B cell (primary cell): Measurements from ENCODE around the gene ITGB4.

Source experiments
- EZH2 ChIP-seq: IDR thresholded peaks from 2 replicates; pipeline ENCODE4 v1.6.1; 2012; ENCODE audit warnings: borderline replicate concordance, low read depth, mild to moderate bottlenecking, moderate library complexity, low read length; ENCODE audit not compliant: insufficient read depth, poor library complexity, severe bottlenecking
- TF ChIP-seq, protein P1 (sequence below): fragments of 200-600 bp; IDR thresholded peaks from one replicate; pipeline ENCODE4 v1.8.0; 2022; ENCODE audit warnings: antibody characterized with exemption, mild to moderate bottlenecking

DNA sequence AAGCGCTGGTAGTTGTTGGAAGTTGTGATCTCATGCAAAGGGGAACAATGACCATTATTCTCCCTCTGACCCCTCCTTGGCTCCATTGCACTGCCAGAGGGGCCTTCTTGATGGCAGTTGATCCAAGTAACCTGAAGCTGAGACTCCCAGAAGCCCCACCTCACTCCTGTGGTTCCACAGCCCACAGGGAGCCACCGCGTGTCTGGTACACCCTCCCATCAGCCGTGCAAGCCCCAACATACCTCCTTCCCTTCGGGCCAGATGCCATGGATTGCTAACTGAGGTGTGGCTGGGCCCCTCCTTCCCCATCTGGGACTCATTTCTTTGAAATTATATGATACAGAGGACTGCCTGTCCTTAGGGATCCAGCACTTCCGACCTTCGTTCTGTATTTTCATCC is 36.3 kb upstream of the ITGB4 start:
- TF ChIP-seq, protein P1, sequence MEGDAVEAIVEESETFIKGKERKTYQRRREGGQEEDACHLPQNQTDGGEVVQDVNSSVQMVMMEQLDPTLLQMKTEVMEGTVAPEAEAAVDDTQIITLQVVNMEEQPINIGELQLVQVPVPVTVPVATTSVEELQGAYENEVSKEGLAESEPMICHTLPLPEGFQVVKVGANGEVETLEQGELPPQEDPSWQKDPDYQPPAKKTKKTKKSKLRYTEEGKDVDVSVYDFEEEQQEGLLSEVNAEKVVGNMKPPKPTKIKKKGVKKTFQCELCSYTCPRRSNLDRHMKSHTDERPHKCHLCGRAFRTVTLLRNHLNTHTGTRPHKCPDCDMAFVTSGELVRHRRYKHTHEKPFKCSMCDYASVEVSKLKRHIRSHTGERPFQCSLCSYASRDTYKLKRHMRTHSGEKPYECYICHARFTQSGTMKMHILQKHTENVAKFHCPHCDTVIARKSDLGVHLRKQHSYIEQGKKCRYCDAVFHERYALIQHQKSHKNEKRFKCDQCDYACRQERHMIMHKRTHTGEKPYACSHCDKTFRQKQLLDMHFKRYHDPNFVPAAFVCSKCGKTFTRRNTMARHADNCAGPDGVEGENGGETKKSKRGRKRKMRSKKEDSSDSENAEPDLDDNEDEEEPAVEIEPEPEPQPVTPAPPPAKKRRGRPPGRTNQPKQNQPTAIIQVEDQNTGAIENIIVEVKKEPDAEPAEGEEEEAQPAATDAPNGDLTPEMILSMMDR, result no peak
- no peak for TF ChIP-seq EZH2
